Measurements from ENCODE around the gene PICALM.

Gene PICALM

DNA sequence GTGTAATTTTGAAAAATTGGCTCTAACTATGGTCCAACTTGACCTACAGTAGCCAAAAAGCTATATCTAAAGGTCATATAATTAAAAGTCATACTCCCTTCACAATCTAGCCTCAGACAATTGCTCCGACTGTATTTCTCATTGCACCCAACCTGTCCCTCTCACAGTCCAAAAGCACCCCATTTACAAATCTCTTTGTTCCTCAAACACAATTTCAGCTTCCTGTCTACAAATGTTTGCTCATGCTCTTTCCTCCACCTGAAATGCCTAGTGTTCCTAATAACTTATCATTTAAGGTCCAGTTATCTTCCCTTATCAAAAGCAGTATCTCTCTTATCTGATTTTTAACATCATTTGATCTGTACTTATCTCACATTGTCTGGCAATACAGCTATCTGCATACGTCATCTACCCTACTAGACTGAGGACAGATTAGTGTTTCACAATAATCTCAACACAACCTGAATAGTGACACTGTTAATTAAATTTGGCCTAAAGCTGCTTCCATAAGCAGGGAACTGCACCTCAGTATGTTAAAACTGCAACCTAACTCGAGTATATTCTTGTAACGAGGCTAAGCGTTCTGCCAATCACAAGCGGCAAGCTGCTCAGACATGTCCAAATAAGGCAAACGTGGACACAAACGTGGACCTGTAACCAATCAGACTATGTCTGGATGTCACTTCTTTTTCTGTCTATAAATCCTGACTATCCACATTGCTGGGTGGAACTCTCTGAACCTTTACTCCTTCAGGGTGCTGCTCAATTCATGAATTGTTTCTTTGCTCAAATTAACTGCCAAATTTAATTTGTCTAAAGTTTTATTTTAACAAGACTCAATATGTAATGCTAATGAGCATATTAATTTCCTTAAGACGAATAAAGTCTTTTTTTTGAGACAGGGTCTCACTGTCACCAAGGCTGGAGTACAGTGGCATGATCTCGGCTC lies 15.9 kb downstream of the PICALM start:
- peak; percentile 48 for ATAC-seq (replicated peaks)
- H3K4me3 Mint-ChIP-seq: peak overlapping the region; percentile 38 to 62
- H3K36me3 Mint-ChIP-seq (ENCODE audit: insufficient read depth): peaks cover 24% of the 10 kb centered on the region
- DNase-seq: no peak
- H3K9me3 Mint-ChIP-seq: no peaks in the 10 kb centered on the region
- peak overlapping the region; percentile 42 to 66 for H3K27ac Mint-ChIP-seq
- H3K4me1 Mint-ChIP-seq (ENCODE audit: low read depth in 2 of 2): peaks cover 58 to 81% of the 10 kb centered on the region in 2 donors
- H3K27me3 Mint-ChIP-seq: no peaks in the 10 kb centered on the region

DNA sequence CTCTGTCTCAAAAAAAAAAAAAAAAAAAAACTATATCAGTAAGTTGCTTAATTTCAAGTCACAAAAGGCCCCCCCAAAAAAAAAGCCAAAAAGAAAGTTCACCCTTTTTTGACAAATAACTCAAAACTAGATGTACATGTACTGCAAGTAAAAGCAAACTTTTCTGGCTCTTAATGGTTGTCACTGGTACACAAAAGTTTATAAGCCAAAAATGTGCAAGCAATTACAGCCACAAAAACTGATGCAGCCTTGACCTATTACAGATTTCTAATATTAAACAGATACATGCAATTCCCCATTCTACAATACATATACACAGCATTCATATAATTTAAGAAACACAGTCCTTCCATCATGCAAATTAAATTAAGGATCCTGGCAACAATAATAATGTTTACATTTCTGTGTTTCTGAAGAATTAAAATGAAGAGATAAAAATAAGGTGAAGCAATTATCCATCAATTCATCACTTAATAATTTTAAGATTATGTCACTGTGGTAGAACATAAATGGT lies 18.6 kb downstream of the PICALM start:
- Mint-ChIP-seq H3K27me3 (no peaks in the 10 kb centered on the region), H3K9me3 (no peaks in the 10 kb centered on the region), H3K27ac (peak overlapping the region in 1 of 2 donors; percentile 42), H3K4me1 (ENCODE audit: low read depth in 2 of 2) (peaks cover 65 to 84% of the 10 kb centered on the region in 2 donors), H3K4me3 (peak overlapping the region; percentile 33 to 68), H3K36me3 (ENCODE audit: insufficient read depth) (peaks cover 35% of the 10 kb centered on the region)
- ATAC-seq (replicated peaks): no peak
- no peak for DNase-seq

- ATAC-seq (replicated peaks) (peak; percentile 70), DNase-seq (peak in 2 of 3 experiments; percentile 15 to 23)
- Mint-ChIP-seq H3K27me3 (no peaks in the 10 kb centered on the region), H3K36me3 (ENCODE audit: insufficient read depth) (peaks cover 27% of the 10 kb centered on the region), H3K4me3 (peak overlapping the region; percentile 68), H3K9me3 (no peaks in the 10 kb centered on the region), H3K27ac (peak overlapping the region; percentile 85 to 93), H3K4me1 (ENCODE audit: low read depth in 2 of 2) (peaks cover 69 to 88% of the 10 kb centered on the region in 2 donors)
Observed at GRCh38 chr11:86047275-86047991, 21.5 kb downstream of the PICALM start.

- Mint-ChIP-seq H3K27ac (peak overlapping the region; percentile 39 to 93), H3K4me1 (ENCODE audit: low read depth in 2 of 2) (peaks cover 69 to 87% of the 10 kb centered on the region in 2 donors), H3K9me3 (no peaks in the 10 kb centered on the region), H3K36me3 (ENCODE audit: insufficient read depth) (peaks cover 27% of the 10 kb centered on the region), H3K27me3 (no peaks in the 10 kb centered on the region), H3K4me3 (peak overlapping the region; percentile 68)
- DNase-seq (no peak), ATAC-seq (replicated peaks) (no peak)
Observed at GRCh38 chr11:86046116-86046515, 22.8 kb downstream of the PICALM start.

DNA sequence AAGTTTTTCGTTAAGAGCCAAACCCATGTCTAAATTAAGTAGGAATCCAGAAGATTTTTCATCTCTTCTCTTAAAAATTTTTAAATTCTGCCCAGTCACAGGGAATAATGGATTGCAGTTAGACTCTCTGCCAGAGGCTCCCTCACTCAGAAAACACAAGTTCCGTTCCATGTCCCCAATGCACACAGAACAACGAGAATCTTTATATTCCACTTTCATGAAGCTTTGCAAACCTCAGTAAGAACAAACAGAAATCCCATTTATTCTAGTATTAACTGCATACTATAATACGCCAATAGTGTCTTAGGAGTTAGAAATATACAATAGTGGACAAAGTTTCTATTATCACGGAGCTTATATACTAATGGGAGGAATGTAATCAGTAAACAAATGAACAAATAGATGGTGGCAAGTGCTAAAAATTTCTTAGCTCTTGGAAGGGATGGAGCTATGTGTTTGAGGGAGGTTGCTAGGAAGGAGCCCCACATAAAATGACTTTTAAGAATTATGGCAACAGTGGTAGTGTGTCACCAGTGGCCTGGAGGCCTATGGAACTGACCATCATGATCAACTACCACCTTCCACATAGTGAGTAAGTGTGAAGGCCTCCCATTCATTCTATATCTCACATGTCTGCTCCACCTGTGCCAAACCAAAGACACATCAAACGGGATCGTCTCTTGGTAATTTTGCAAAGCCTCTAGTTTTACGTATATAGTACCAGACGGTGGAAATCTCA lies 24.9 kb downstream of the PICALM start:
- no peak for DNase-seq
- Mint-ChIP-seq H3K9me3 (no peaks in the 10 kb centered on the region), H3K36me3 (ENCODE audit: insufficient read depth) (peaks cover 30% of the 10 kb centered on the region), H3K4me1 (ENCODE audit: low read depth in 2 of 2) (peaks cover 61 to 79% of the 10 kb centered on the region in 2 donors), H3K27me3 (no peaks in the 10 kb centered on the region), H3K4me3 (peak overlapping the region; percentile 22 to 68), H3K27ac (peak overlapping the region; percentile 59 to 88)
- ATAC-seq (replicated peaks): no peak

- Mint-ChIP-seq H3K9me3 (no peaks in the 10 kb centered on the region), H3K36me3 (ENCODE audit: insufficient read depth) (peaks cover 22% of the 10 kb centered on the region), H3K27me3 (no peaks in the 10 kb centered on the region), H3K27ac (peak overlapping the region; percentile 86 to 88), H3K4me1 (ENCODE audit: low read depth in 2 of 2) (peaks cover 50 to 70% of the 10 kb centered on the region in 2 donors), H3K4me3 (peak overlapping the region; percentile 45 to 61)
- ATAC-seq (replicated peaks) (peak; percentile 95), DNase-seq (peak; percentile 45 to 52 (median 46))
Observed at GRCh38 chr11:86041975-86042378, 26.9 kb downstream of the PICALM start.

DNA sequence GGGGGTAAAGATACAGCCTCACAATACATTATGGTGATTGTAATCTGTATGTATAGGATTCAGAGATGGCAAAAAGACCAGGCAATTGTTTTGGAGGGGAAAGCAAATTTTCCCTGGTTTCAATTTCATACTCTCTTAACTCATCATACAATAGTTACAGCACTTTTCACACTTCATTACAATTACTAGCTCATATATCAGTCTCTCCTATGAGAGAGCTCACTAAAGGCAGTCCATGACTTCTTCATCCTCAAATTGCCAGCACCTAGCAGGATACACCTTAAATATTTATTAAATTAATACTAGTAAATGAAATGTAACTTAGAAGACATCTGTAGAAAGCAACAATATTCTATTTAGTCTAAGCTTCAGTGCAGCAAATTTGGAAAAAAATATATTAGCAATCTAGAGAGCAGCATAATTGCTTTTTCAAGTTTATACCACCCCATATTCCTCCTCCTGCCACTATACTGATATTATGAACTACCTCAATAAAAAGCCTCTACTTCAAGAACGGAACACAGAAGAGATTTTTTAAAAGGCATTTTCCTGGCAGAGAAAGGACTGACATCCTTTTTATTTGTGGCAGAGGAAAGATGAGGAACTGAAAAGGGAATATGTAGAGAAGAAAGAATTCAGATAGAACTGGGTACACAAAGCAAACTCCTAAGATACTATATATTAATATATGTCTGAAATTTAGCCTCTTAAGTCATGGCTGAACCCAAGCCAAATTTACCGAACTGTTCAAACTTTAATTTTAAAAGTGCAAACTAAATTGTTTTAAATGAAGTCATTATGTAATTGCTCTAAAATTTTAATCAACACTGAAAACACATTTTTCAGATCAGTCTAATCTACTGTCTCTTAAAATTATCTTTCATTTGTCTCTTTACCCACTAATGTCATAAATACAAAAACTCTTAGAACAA lies 27.7 kb downstream of the PICALM start:
- Mint-ChIP-seq H3K4me1 (ENCODE audit: low read depth in 2 of 2) (peaks cover 48 to 65% of the 10 kb centered on the region in 2 donors), H3K27ac (peak overlapping the region; percentile 86 to 88), H3K27me3 (no peaks in the 10 kb centered on the region), H3K9me3 (no peaks in the 10 kb centered on the region), H3K36me3 (ENCODE audit: insufficient read depth) (peaks cover 21% of the 10 kb centered on the region), H3K4me3 (peak overlapping the region; percentile 45 to 61)
- ATAC-seq (replicated peaks): no peak
- DNase-seq: no peak

- H3K27ac Mint-ChIP-seq: peak overlapping the region; percentile 41 to 84
- H3K27me3 Mint-ChIP-seq: no peaks in the 10 kb centered on the region
- ATAC-seq (replicated peaks) (no peak), DNase-seq (no peak)
- H3K4me1 Mint-ChIP-seq (ENCODE audit: low read depth in 2 of 2): peaks cover 47 to 63% of the 10 kb centered on the region in 2 donors
- no peaks in the 10 kb centered on the region for H3K9me3 Mint-ChIP-seq
- H3K4me3 Mint-ChIP-seq: no peak overlapping the region
- H3K36me3 Mint-ChIP-seq (ENCODE audit: insufficient read depth): peaks cover 27% of the 10 kb centered on the region
Observed at GRCh38 chr11:86039094-86039493, 29.8 kb downstream of the PICALM start.

DNA sequence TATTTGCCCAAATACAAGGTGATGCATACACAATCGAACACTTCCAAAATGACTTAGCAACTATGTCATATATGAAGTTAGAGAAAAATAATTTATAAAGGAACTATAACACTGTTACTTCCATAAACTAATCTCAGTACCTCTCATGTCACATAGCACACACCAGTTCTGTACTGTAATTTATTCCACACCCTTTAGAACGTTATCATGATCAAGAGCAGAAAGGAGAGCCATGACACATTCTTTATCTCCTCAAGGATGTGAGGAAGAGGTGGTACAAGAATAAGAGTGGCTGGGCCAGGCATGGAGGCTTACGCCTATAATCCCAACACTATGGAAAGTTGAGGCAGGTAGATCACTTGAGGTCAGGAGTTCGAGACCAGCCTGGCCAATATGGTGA lies 31.1 kb downstream of the PICALM start:
- no peak overlapping the region for H3K4me3 Mint-ChIP-seq
- H3K9me3 Mint-ChIP-seq: no peaks in the 10 kb centered on the region
- DNase-seq (no peak), ATAC-seq (replicated peaks) (no peak)
- peaks cover 27% of the 10 kb centered on the region for H3K36me3 Mint-ChIP-seq (ENCODE audit: insufficient read depth)
- H3K27me3 Mint-ChIP-seq: no peaks in the 10 kb centered on the region
- peak overlapping the region; percentile 18 to 84 for H3K27ac Mint-ChIP-seq
- H3K4me1 Mint-ChIP-seq (ENCODE audit: low read depth in 2 of 2): peaks cover 42 to 65% of the 10 kb centered on the region in 2 donors

- H3K9me3 Mint-ChIP-seq: no peaks in the 10 kb centered on the region
- peak overlapping the region in 1 of 2 donors; percentile 53 for H3K27ac Mint-ChIP-seq
- no peaks in the 10 kb centered on the region for H3K27me3 Mint-ChIP-seq
- no peak overlapping the region for H3K4me3 Mint-ChIP-seq
- peaks cover 33% of the 10 kb centered on the region for H3K36me3 Mint-ChIP-seq (ENCODE audit: insufficient read depth)
- peaks cover 43 to 65% of the 10 kb centered on the region in 2 donors for H3K4me1 Mint-ChIP-seq (ENCODE audit: low read depth in 2 of 2)
- DNase-seq: no peak
- no peak for ATAC-seq (replicated peaks)
Observed at GRCh38 chr11:86035920-86036319, 33.0 kb downstream of the PICALM start.

DNA sequence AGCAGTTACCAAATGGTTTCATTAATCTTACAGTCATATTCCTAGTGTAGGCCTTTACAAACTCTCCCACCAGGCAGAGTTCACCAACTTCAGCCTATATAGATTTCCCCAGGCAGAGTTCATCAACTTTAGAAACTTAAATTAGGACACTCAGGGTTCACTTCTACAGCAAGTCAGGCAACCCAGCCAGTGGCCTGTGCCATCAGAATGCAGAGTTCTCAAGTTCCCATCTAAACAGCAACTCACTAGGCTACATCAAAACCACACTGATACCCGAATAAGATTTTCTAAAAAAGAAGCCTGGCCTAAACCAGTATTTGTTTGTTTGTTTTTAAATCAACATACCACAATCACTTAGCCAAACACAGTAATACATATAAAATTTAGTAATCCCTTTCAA lies 33.7 kb downstream of the PICALM start:
- ATAC-seq (replicated peaks) (no peak), DNase-seq (no peak)
- Mint-ChIP-seq H3K27me3 (no peaks in the 10 kb centered on the region), H3K4me3 (peak overlapping the region in 1 of 2 donors; percentile 60), H3K27ac (peak overlapping the region; percentile 22 to 53), H3K4me1 (ENCODE audit: low read depth in 2 of 2) (peaks cover 44 to 68% of the 10 kb centered on the region in 2 donors), H3K9me3 (no peaks in the 10 kb centered on the region), H3K36me3 (ENCODE audit: insufficient read depth) (peaks cover 41% of the 10 kb centered on the region)

GRCh38 chr11:86034710-86035109 lies 34.2 kb downstream of the PICALM start:
- Mint-ChIP-seq H3K4me1 (ENCODE audit: low read depth in 2 of 2) (peaks cover 41 to 68% of the 10 kb centered on the region in 2 donors), H3K9me3 (no peaks in the 10 kb centered on the region), H3K36me3 (ENCODE audit: insufficient read depth) (peaks cover 40% of the 10 kb centered on the region), H3K4me3 (peak overlapping the region; percentile 29 to 60), H3K27me3 (no peaks in the 10 kb centered on the region), H3K27ac (peak overlapping the region; percentile 22 to 53)
- no peak for ATAC-seq (replicated peaks)
- DNase-seq: no peak

Measured in effector memory CD8-positive, alpha-beta T cell (primary cell).